ENCODE results near the gene DPYD.
A peak's percentile ranks its signal among the peaks of the same experiment; 100 is the strongest.

The DPYD gene

GRCh38 chr1:97202481-97203380, 718.1 kb downstream of the DPYD start:
- DNase-seq (ENCODE audit: low read depth) = peak; percentile 24

DNA sequence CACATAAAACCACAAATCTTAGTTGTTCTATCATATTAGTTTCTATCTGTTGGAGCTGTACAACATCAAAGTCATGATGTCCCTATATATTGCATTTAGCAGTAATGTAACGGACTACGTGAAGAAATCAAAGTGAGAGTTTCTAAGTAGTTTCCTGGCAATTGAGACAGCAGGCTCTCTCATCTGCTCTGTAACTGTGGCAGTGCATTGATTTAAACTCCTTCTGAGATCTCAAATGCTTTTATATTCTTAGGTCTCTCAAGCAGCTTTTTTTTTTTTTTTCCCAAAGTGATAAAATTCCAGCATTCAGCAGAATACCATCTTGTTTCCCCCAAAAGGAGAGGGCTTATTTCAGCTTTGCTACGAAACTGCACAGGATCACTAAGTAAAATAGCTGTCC, 719.2 kb downstream of the DPYD start:
- no peak for DNase-seq (ENCODE audit: low read depth)

- DNase-seq (ENCODE audit: low read depth) = no peak
Observed at GRCh38 chr1:97200595-97200994, 720.2 kb downstream of the DPYD start.

DNA sequence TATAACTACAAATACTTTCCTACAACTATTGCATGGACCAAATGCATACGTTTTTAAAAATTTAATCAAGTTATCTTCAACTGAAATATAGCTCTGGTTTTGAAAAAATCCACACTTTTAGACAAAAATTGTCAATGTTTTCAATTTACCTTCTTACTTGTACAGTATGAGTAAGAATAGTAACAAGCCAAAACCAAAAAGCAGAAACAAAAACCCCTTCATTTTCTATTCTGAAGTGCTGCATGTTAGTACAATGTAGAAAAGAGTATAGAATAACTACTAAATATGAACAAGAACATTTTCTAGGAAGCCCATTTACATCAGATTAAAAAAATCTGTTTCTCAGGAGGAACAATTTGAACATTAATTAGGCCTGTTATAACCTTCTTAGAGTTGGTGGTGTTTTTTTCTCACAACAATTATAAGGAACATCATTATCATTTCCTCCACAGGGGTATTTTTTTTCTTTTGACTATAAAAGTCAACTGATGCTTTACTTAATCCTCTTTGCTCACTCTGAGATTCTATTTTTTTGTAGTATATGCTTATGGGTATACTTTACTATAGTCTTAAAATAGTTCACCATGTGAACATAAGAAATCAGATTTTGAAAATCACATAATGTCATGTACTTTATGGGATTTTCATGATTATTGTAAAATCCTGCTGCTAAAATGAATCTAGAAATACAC, 723.9 kb downstream of the DPYD start:
- DNase-seq (ENCODE audit: low read depth) = no peak

GRCh38 chr1:97192872-97193572, 727.8 kb downstream of the DPYD start:
- peak; percentile 97 for DNase-seq (ENCODE audit: low read depth)

GRCh38 chr1:97190326-97190725, 730.5 kb downstream of the DPYD start:
- DNase-seq (ENCODE audit: low read depth) = peak; percentile 48

GRCh38 chr1:97186381-97186780, 734.5 kb downstream of the DPYD start:
- DNase-seq (ENCODE audit: low read depth) = peak; percentile 51

DNA sequence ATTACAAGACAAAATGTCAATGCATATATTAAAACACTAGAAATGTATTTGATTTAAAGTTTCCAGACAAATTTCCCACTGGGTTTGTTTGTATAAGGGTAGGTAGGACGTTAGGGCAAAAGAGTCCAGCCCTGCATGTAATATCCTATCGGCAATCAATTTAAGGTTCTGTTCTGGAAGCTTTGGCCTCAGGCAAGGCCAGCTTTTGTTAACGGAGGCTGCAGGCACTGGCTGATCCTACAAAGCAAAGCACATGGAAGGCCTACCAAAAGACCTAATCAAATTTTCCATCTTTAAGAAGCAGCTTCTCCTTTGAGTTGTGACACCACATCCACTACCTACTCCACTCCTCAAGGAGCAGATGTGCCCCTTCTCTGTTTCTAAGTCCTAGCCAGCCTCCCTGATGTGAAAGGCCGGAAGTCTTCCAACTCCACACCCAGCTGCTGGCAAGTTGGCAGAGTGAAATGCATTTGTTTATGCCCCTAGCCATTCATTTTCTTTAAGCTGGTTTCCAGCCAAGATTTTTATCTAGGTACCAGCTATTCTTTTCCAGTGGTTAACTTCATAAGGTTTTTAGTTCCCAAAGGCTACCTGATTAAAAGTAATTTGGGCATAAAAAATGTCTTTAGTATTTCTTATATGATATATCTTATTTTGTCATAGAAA, 746.7 kb downstream of the DPYD start:
- DNase-seq (ENCODE audit: low read depth) = peak; percentile 3

- no peak for DNase-seq (ENCODE audit: low read depth)
Observed at GRCh38 chr1:97170300-97170699, 750.5 kb downstream of the DPYD start.

GRCh38 chr1:97168056-97168455, 752.8 kb downstream of the DPYD start:
- no peak for DNase-seq (ENCODE audit: low read depth)

DNA sequence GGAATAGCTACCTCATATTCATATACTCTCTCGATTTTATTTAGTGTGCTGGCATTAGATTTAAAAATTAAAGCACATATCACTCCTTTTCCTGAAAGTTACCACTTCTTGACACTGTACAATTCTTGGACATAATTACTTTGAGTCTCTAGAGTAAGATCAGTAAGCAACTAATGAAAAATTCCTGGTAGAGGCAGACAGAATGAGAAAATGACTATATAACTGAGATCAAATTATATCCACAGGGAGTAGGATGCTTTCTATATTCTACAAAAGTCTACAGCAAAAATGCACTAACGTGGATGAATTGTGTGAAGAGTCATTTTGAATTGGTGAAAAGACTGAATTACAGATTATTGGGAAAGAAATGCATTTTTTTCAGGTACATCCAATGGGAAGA, 753.6 kb downstream of the DPYD start:
- no peak for DNase-seq (ENCODE audit: low read depth)

GRCh38 chr1:97166626-97167025, 754.2 kb downstream of the DPYD start:
- DNase-seq (ENCODE audit: low read depth) = no peak

DNA sequence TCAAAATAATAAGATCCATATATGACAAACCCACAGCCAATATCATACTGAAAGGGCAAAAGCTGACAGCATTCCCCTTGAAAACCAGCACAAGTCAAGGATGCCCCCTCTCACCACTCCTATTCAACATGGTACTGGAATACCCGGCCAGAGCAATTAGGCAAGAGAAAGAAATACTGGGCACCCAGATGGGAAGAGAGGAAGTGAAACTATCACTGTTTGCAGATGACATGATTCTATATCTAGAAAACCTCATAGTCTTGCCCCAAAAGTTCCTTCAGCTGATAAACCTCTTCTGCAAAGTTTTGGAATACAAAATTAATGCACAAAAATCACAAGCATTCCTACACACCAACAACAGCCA, 756.6 kb downstream of the DPYD start:
- no peak for DNase-seq (ENCODE audit: low read depth)

DNA sequence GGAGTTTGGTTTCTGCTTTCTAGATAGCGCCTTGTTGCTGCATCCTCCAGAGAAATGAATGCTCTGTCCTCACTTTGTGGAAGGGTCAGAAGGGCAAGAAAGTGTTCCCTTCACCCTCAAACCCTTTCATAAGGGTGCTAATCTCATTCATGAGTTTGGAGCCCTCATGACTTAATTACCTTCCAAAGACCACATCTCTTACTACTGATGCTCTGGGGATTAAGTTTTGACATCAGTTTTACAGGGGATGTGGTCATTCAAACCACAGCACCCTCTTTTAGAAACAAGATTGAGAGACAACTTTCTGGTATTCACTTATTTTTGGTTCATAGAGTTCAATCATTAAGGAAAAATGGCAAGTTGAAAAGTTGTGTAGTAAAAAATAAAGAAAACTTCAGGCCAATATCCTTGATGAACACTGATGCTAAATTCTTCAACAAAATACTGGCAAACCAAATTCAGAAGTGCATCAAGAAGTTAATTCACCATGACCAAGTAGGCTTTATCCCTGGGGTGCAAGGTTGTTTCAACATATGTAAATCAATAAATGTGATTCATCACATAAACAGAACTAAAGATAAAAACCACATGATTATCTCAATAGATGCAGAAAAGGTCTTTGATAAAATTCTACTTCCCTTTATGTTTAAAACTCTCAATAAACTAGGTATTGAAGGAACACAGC, 757.1 kb downstream of the DPYD start:
- DNase-seq (ENCODE audit: low read depth) = peak; percentile 9

- DNase-seq (ENCODE audit: low read depth) = no peak
Observed at GRCh38 chr1:97160818-97161217, 760.0 kb downstream of the DPYD start.

DNA sequence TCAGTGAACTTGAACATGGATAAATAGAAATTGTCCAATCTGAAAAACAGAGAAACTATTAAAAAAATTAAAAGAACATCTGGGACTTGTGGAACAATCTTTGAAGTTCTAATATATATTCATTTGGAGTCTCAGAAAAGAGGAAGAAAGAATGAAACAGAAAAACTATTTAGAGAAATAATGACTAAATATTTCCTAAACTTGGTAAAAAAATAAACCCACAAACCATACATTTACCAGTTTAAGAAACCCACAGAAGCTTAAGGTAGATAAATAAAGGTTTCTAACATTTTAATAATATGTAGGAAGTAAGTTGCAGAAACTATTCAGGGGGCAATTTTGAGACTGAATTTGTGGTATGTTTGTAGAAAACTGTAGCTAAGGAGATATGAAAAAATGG, 761.5 kb downstream of the DPYD start:
- DNase-seq (ENCODE audit: low read depth) = no peak

GRCh38 chr1:97158691-97159096, 762.1 kb downstream of the DPYD start:
- DNase-seq (ENCODE audit: low read depth) = no peak

DNA sequence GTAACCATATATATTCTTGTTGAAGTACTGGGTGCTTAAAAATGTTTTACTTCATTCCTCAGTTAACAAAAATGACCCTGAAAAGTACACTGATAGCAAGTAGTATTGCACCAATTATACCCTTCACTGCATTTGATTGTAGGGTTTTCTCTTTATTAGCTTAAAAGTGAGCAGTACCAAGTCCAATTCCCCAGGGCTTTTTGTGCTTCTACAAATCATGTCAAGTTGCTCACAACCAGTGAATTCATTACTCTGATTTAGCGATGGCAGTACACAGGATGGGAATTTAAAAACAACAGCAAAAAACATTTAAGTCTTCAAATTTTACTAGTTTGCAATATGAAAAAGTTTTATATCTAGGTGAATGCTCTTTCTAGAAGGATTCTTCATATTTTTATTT, 762.8 kb downstream of the DPYD start:
- DNase-seq (ENCODE audit: low read depth) = no peak

- no peak for DNase-seq (ENCODE audit: low read depth)
Observed at GRCh38 chr1:97151651-97152050, 769.2 kb downstream of the DPYD start.

DNA sequence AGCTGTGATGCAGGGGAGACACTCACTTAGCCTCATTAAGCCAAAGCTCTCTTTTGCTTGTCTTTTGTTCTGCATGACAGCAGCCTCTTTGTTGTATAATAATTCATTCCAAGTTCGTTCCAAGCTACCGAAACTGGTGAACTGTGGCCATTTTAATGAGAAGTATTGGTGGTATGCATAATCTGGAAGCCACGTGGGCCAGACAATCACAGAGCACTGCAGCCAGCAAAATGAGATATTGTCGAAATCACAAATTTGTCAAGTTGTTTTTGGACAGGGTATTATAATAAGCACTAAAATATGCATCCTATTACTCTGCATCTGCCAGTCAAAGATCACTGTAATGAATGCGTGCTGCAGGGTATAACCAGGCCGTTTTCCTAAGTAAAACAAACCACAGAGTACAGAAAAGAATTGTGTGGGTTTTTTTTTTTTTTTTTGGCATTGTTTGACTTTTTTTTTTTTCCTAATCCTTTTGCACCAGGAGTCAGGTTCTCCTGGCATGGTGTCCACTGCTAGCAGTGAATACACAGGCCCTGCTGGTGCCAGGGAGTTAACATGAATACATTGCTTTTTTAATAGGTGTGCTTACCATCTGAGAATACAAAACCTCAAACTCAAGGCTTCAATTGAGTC, 775.4 kb downstream of the DPYD start:
- DNase-seq (ENCODE audit: low read depth) = peak; percentile 22

GRCh38 chr1:97144527-97144926, 776.3 kb downstream of the DPYD start:
- DNase-seq (ENCODE audit: low read depth) = peak; percentile 90

All from ELR (cell line).